K562 (cell line): ENCODE measurements around the gene CBX1. TPM values are rescaled to one million over a fixed set of nuclear protein-coding genes. Genes with fewer than 3 reads are reported as not detected.
A peak's percentile ranks its signal among the peaks of the same experiment; 100 is the strongest.

Experiments used
- ARID3B ChIP-seq: fragments of 250-450 bp; sonication (Bioruptor Pico); IDR thresholded peaks from 2 replicates; pipeline ENCODE4 v1.4.0; 2020; ENCODE audit warnings: borderline replicate concordance
- C11orf30 ChIP-seq: fragments of 450-650 bp; IDR thresholded peaks from 2 replicates; pipeline ENCODE4 v1.6.1; 2016; ENCODE audit warnings: low read depth, mild to moderate bottlenecking
- CUX1 ChIP-seq: fragments of 200-800 bp; sonication (Bioruptor generic); IDR thresholded peaks from 2 replicates; pipeline ENCODE4 v1.6.1; 2016; ENCODE audit warnings: missing genetic modification characterization, missing compliant biosample characterization
- RERE ChIP-seq: sonication (generic); formaldehyde crosslinking; IDR thresholded peaks from 2 replicates; pipeline ENCODE4 v1.8.0; 2023; ENCODE audit warnings: missing genetic modification reagents, mild to moderate bottlenecking, borderline replicate concordance
- SMAD4 ChIP-seq: fragments of 250-450 bp; sonication (Bioruptor Pico); conservative IDR thresholded peaks from 2 replicates; pipeline ENCODE4 v1.8.0; 2021; ENCODE audit warnings: inconsistent platforms, mild to moderate bottlenecking, moderate library complexity
- ZNF668 ChIP-seq: fragments of 250-450 bp; sonication (Bioruptor Pico); IDR thresholded peaks from 2 replicates; pipeline ENCODE4 v1.8.0; 2022; ENCODE audit warnings: mild to moderate bottlenecking, inconsistent platforms
- polyA plus RNA-seq, 8 experiments: library from polyadenylated mRNA; depleted of rRNA in 4 of 8; stranded (reverse) in 5 of 8; unstranded in 3 of 8; fragments of >200 nt; fragmentation: Nextera tagmentation in 2 of 8; fragmentation: Illumina TruSeq in 1 of 8; extraction: Ambion mirVana in 2 of 8; extraction: Trizol in 1 of 8; gene quantifications; 2 replicates each; pipeline versions ENCODE4 v1.2.1 to v1.2.3, GENCODE V29; 2011 to 2014; ENCODE audit warnings: inconsistent platforms in 1 of 8, missing spikeins in 1 of 8
- total RNA-seq, 7 experiments: library from RNA; depleted of rRNA in 6 of 7; stranded (reverse); fragments of >200 nt in 6 of 7; fragmentation: Illumina TruSeq in 2 of 7; extraction: Trizol in 2 of 7; gene quantifications; 2 replicates each; pipeline versions ENCODE4 v1.2.1 to v1.2.3, GENCODE V29; 2011 to 2021; ENCODE audit warnings: low replicate concordance in 1 of 7
- TF ChIP-seq, protein P1 (sequence below): fragments of 450-650 bp; IDR thresholded peaks from 2 replicates; pipeline ENCODE4 v1.7.1; 2018; ENCODE audit warnings: mild to moderate bottlenecking, low read depth; ENCODE audit not compliant: partially characterized antibody

The CBX1 gene
- total and polyA plus RNA-seq, 9 of the 15 experiments (the other 6 are each of a cell fraction or from before 2014, with no cell fraction given), result 10.6 to 95.7 (median 52.7) TPM

GRCh38 chr17:48048384-48049126 is 52.7 kb downstream of the CBX1 start (continued):
- TF ChIP-seq RERE (CRISPR knock-in tag) (no peak), ZNF668 (CRISPR knock-in tag) (0 out of 2 replicates have a peak, but pooled peaks have one; percentile 22), SMAD4 (CRISPR knock-in tag) (no peak; the same call in 1 of the 2 replicates), ARID3B (CRISPR knock-in tag) (no peak), C11orf30 (no peak), CUX1 (CRISPR knock-in tag) (no peak)
- TF ChIP-seq, protein P1, sequence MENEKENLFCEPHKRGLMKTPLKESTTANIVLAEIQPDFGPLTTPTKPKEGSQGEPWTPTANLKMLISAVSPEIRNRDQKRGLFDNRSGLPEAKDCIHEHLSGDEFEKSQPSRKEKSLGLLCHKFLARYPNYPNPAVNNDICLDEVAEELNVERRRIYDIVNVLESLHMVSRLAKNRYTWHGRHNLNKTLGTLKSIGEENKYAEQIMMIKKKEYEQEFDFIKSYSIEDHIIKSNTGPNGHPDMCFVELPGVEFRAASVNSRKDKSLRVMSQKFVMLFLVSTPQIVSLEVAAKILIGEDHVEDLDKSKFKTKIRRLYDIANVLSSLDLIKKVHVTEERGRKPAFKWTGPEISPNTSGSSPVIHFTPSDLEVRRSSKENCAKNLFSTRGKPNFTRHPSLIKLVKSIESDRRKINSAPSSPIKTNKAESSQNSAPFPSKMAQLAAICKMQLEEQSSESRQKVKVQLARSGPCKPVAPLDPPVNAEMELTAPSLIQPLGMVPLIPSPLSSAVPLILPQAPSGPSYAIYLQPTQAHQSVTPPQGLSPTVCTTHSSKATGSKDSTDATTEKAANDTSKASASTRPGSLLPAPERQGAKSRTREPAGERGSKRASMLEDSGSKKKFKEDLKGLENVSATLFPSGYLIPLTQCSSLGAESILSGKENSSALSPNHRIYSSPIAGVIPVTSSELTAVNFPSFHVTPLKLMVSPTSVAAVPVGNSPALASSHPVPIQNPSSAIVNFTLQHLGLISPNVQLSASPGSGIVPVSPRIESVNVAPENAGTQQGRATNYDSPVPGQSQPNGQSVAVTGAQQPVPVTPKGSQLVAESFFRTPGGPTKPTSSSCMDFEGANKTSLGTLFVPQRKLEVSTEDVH, result peak; percentile 95
